GM23248 (cell line): ENCODE measurements around the gene BICC1.

Experiments
- EZH2 ChIP-seq: fragments of 200-600 bp; sonication (generic); IDR thresholded peaks from 2 replicates; pipeline ENCODE4 v1.6.1; 2018; ENCODE audit warnings: antibody characterized with exemption, mild to moderate bottlenecking; ENCODE audit not compliant: insufficient read depth, poor library complexity, severe bottlenecking
- EZH2phosphoT487 ChIP-seq: fragments of 200-600 bp; sonication (generic); IDR thresholded peaks from 2 replicates; pipeline ENCODE4 v1.6.1; 2018; ENCODE audit warnings: antibody characterized with exemption, moderate library complexity, mild to moderate bottlenecking, low read depth; ENCODE audit not compliant: insufficient read depth

GRCh38 chr10:58771863-58772262, 259.2 kb downstream of the BICC1 start:
- TF ChIP-seq EZH2 = no peak
- no peak for TF ChIP-seq EZH2phosphoT487
